ENCODE measurements around the gene MMAA.

Gene MMAA

GRCh38 chr4:145709336-145709735, 90.2 kb downstream of the MMAA start:
- H3K36me3 ChIP-seq (ENCODE audit: control insufficient read depth, insufficient read depth, low read length) = no peaks in the 10 kb centered on the region
- no peaks in the 10 kb centered on the region for H3K9me3 ChIP-seq (ENCODE audit: control insufficient read depth, insufficient read depth, low read length)
- H3K9ac ChIP-seq (ENCODE audit: low read depth, low read length) = no peak overlapping the region
- H3K4me3 ChIP-seq (ENCODE audit: low read depth, low read length) = no peak overlapping the region
- H3K27ac ChIP-seq (ENCODE audit: low read depth, low read length) = no peak overlapping the region
- H3K4me1 ChIP-seq (ENCODE audit: control insufficient read depth, insufficient read depth, low read length) = peaks cover 12% of the 10 kb centered on the region
- H3K27me3 ChIP-seq (ENCODE audit: control insufficient read depth, insufficient read depth, low read length) = no peaks in the 10 kb centered on the region

Data from HUES48 (cell line).